Upper lobe of left lung (tissue), 4 donors: Measurements from ENCODE around the gene COL4A6.

Source experiments
- POLR2AphosphoS5 ChIP-seq, 2 donors: sonication (generic); formaldehyde crosslinking; IDR thresholded peaks; one replicate each; pipeline ENCODE4 v1.5.1; 2017; ENCODE audit warnings: antibody characterized with exemption in 2 of 2
- TF ChIP-seq, protein P1 (sequence below), 6 experiments: fragments of 450-650 bp in 4 of 6; fragments of 200-600 bp in 2 of 6; sonication (generic) in 2 of 6; IDR thresholded peaks; one replicate each; pipeline ENCODE4 v1.5.1; 2016 to 2019; ENCODE audit warnings: antibody characterized with exemption in 6 of 6

DNA sequence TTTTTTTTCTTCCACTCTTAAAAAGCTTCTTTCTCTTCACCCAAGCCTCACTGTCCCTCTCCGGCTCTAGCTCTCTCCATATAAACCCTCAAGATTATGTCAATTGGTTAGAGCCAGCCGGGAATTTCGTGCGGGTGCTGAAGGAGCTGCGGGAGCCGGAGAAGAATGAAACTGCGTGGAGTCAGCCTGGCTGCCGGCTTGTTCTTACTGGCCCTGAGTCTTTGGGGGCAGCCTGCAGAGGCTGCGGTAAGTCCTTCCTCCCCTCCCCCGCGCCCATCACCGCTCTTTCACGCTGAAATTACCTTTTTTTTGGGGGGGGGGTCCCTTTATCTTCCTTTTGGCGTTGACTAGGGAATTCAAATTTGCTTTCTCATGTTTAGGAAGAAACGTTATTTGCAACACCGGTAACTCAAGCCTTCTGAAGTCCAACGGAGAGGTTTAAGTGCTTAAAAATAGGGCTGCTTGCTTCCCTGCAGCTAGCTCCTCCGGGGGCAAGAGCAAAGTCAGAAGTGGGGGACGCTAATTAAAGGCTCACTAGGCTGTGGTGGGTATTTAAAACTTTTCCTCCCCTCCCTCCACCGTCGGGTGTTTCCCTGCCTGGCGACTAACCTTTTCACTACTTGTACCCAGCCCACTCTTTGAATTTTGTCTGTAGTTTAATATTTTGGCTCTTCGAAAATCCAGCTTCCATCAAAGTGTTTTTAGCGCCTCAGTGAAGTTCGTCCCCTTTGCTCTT, 1.9 kb upstream of the COL4A6 start:
- TF ChIP-seq, protein P1, sequence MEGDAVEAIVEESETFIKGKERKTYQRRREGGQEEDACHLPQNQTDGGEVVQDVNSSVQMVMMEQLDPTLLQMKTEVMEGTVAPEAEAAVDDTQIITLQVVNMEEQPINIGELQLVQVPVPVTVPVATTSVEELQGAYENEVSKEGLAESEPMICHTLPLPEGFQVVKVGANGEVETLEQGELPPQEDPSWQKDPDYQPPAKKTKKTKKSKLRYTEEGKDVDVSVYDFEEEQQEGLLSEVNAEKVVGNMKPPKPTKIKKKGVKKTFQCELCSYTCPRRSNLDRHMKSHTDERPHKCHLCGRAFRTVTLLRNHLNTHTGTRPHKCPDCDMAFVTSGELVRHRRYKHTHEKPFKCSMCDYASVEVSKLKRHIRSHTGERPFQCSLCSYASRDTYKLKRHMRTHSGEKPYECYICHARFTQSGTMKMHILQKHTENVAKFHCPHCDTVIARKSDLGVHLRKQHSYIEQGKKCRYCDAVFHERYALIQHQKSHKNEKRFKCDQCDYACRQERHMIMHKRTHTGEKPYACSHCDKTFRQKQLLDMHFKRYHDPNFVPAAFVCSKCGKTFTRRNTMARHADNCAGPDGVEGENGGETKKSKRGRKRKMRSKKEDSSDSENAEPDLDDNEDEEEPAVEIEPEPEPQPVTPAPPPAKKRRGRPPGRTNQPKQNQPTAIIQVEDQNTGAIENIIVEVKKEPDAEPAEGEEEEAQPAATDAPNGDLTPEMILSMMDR (IDR thresholded peaks at IDR 0.05) = no peak
- no peak for TF ChIP-seq POLR2AphosphoS5 (IDR thresholded peaks at IDR 0.05)
